Loucy (cell line): ENCODE measurements around the gene BAIAP2L1.

Experiments
- H2AFZ ChIP-seq: fragments of 200-600 bp; sonication (generic); 2 replicates; pipeline ENCODE4 v1.6.0; 2016; ENCODE audit warnings: antibody characterized with exemption, mild to moderate bottlenecking, low read length, moderate library complexity
- H3F3A ChIP-seq: fragments of 200-600 bp; 2 replicates; pipeline ENCODE4 v1.6.0; 2016; ENCODE audit warnings: antibody characterized with exemption, low read depth, mild to moderate bottlenecking
- H3K27me3 ChIP-seq: fragments of 200-600 bp; sonication (generic); 2 replicates; pipeline ENCODE4 v1.6.1; 2014; ENCODE audit warnings: low read length, mild to moderate bottlenecking; ENCODE audit not compliant: insufficient read depth, poor library complexity, severe bottlenecking
- H3K36me3 ChIP-seq: fragments of 200-600 bp; sonication (generic); 2 replicates; pipeline ENCODE4 v1.6.1; 2016; ENCODE audit warnings: low read length; ENCODE audit not compliant: insufficient read depth
- H3K4me1 ChIP-seq: fragments of 200-600 bp; sonication (generic); 2 replicates; pipeline ENCODE4 v1.5.1; 2014; ENCODE audit warnings: low read length, mild to moderate bottlenecking; ENCODE audit not compliant: insufficient read depth, poor library complexity, severe bottlenecking
- H3K4me2 ChIP-seq: fragments of 200-600 bp; sonication (generic); 2 replicates; pipeline ENCODE4 v1.6.0; 2014; ENCODE audit warnings: antibody characterized with exemption, low read length, low read depth, mild to moderate bottlenecking; ENCODE audit not compliant: poor library complexity, severe bottlenecking
- H3K4me3 ChIP-seq: fragments of 200-600 bp; sonication (generic); 2 replicates; pipeline ENCODE4 v1.5.1; 2014; ENCODE audit warnings: low read length, mild to moderate bottlenecking, mixed read lengths; ENCODE audit not compliant: poor library complexity, severe bottlenecking
- H3K79me2 ChIP-seq: fragments of 200-600 bp; sonication (generic); 2 replicates; pipeline ENCODE4 v1.6.1; 2014; ENCODE audit warnings: low read length; ENCODE audit not compliant: insufficient read depth
- H3K9ac ChIP-seq: fragments of 200-600 bp; sonication (generic); 2 replicates; pipeline ENCODE4 v1.6.0; 2014; ENCODE audit warnings: mild to moderate bottlenecking, low read depth, low read length, moderate library complexity; ENCODE audit not compliant: poor library complexity, severe bottlenecking
- H3K9me2 ChIP-seq: fragments of 200-600 bp; sonication (generic); replicated peaks from 2 replicates; pipeline ENCODE4 v1.6.1; 2016; ENCODE audit warnings: low read depth, low read length, mixed read lengths
- H3K9me3 ChIP-seq: fragments of 200-600 bp; sonication (generic); 2 replicates; pipeline ENCODE4 v1.6.1; 2014; ENCODE audit warnings: mild to moderate bottlenecking, antibody characterized with exemption, low read length, low read depth; ENCODE audit not compliant: insufficient read depth
- H4K20me1 ChIP-seq: fragments of 200-600 bp; sonication (generic); 2 replicates; pipeline ENCODE4 v1.6.0; 2014; ENCODE audit warnings: antibody characterized with exemption, low read length, mild to moderate bottlenecking; ENCODE audit not compliant: insufficient read depth, poor library complexity, severe bottlenecking
- EZH2phosphoT487 ChIP-seq: fragments of 200-600 bp; IDR thresholded peaks from 2 replicates; pipeline ENCODE4 v1.6.1; 2018; ENCODE audit warnings: antibody characterized with exemption, mild to moderate bottlenecking, moderate library complexity, borderline replicate concordance
- TF ChIP-seq, protein P1 (sequence below): fragments of 200-600 bp; sonication (generic); conservative IDR thresholded peaks from 2 replicates; pipeline ENCODE4 v1.5.1; 2014; ENCODE audit warnings: mild to moderate bottlenecking, antibody characterized with exemption, low read length

BAIAP2L1 gene

GRCh38 chr7:98362517-98362916, 38.4 kb downstream of the BAIAP2L1 start:
- no peaks in the 10 kb centered on the region for H3K27me3 ChIP-seq
- no peaks in the 10 kb centered on the region for H4K20me1 ChIP-seq
- H3F3A ChIP-seq, result no peaks in the 10 kb centered on the region
- TF ChIP-seq, protein P1, sequence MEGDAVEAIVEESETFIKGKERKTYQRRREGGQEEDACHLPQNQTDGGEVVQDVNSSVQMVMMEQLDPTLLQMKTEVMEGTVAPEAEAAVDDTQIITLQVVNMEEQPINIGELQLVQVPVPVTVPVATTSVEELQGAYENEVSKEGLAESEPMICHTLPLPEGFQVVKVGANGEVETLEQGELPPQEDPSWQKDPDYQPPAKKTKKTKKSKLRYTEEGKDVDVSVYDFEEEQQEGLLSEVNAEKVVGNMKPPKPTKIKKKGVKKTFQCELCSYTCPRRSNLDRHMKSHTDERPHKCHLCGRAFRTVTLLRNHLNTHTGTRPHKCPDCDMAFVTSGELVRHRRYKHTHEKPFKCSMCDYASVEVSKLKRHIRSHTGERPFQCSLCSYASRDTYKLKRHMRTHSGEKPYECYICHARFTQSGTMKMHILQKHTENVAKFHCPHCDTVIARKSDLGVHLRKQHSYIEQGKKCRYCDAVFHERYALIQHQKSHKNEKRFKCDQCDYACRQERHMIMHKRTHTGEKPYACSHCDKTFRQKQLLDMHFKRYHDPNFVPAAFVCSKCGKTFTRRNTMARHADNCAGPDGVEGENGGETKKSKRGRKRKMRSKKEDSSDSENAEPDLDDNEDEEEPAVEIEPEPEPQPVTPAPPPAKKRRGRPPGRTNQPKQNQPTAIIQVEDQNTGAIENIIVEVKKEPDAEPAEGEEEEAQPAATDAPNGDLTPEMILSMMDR, result no peak
- TF ChIP-seq EZH2phosphoT487, result no peak
- no peaks in the 10 kb centered on the region for H3K9me3 ChIP-seq
- no peaks in the 10 kb centered on the region for H3K4me1 ChIP-seq
- H3K4me2 ChIP-seq, result no peak overlapping the region
- H2AFZ ChIP-seq, result no peak overlapping the region
- no peak overlapping the region for H3K4me3 ChIP-seq
- H3K36me3 ChIP-seq, result no peaks in the 10 kb centered on the region
- H3K9me2 ChIP-seq, result no peaks in the 10 kb centered on the region
- no peaks in the 10 kb centered on the region for H3K79me2 ChIP-seq
- H3K9ac ChIP-seq, result no peak overlapping the region

DNA sequence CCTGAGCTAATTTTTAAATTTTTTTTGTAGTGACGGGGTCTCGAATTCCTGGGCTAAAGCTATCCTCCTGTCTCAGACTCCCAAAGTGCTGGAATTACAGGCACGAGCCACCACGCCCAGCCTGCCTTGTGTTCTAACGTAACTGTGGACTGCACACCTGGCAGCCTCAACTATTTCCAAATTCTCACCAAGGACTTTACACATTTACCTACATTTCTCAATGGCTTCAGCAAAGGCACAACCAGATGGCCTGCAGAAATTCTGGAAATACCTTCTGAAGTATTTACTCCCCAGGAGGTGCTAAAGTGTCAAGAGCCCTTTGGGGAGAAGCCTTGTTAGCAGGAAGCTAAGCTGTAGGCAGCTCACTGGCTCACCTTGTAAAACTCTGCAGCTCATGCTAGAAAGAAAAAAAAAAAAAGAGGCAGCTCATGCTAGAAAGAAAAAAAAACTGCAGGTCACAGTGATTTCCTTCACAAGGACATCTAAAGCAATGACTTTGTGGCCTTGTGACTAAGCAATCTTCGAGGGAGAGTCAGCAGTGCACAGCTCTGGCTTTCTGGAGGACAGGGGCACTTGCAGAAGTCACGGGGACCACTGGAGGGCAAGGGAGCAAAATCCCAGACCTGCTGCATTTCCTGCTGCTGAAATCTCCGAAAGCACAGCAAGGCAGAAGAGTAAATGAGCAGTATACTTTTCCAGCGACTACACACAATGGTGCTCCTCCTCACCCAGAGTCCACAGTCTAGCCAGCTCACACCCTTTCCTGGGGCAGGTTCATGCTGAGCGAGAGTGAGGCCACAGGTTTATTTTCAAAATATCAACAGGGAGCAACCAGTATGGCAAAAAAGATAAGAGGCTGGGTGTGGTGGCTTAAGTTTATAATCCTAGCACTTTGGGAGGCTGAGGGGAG, 40.4 kb downstream of the BAIAP2L1 start:
- H3K9ac ChIP-seq, result no peak overlapping the region

DNA sequence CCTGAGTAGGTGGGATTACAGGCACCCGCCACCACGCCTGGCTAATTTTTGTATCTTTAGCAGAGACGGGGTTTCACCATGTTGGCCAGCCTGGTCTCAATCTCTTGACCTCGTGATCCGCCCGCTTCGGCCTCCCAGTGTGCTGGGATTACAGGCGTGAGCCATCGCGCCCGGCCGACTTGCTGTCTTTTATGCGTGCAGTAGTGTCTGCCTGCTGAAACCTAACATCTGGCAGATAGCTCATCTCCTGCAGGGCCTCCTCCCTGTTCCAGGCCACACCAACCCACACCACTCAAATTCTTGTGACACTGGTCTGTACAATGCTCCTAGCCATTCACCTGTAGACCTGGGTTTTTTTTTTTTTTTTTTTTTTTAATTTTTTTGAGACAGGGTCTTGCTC, 41.5 kb downstream of the BAIAP2L1 start:
- Histone ChIP-seq H3K36me3 (no peaks in the 10 kb centered on the region), H3K4me2 (no peak overlapping the region), H3K9me2 (no peaks in the 10 kb centered on the region), H3K9me3 (no peaks in the 10 kb centered on the region), H3K4me3 (no peak overlapping the region), H3K79me2 (no peaks in the 10 kb centered on the region), H2AFZ (no peak overlapping the region), H3K4me1 (no peaks in the 10 kb centered on the region), H3F3A (no peaks in the 10 kb centered on the region), H4K20me1 (no peaks in the 10 kb centered on the region), H3K27me3 (no peaks in the 10 kb centered on the region), H3K9ac (no peak overlapping the region)
- no peak for TF ChIP-seq EZH2phosphoT487
- TF ChIP-seq, protein P1, result no peak

More for the DNA sequence above, 40.4 kb downstream of the BAIAP2L1 start:
- no peaks in the 10 kb centered on the region for H3K9me2 ChIP-seq
- no peak for TF ChIP-seq EZH2phosphoT487
- TF ChIP-seq, protein P1, result peak; percentile 15; the same call in 1 of the 2 replicates
- no peaks in the 10 kb centered on the region for H3K9me3 ChIP-seq
- H3F3A ChIP-seq, result no peaks in the 10 kb centered on the region
- no peaks in the 10 kb centered on the region for H3K4me1 ChIP-seq
- no peaks in the 10 kb centered on the region for H3K36me3 ChIP-seq
- no peaks in the 10 kb centered on the region for H3K79me2 ChIP-seq
- H2AFZ ChIP-seq, result no peak overlapping the region
- H4K20me1 ChIP-seq, result no peaks in the 10 kb centered on the region
- H3K27me3 ChIP-seq, result no peaks in the 10 kb centered on the region
- H3K4me3 ChIP-seq, result no peak overlapping the region
- no peak overlapping the region for H3K4me2 ChIP-seq
